H1 (cell line): ENCODE results near the gene ZFYVE27. TPM values are rescaled to one million over a fixed set of nuclear protein-coding genes. Genes with fewer than 3 reads are reported as not detected.

Source experiments
- CTCF ChIP-seq, 3 experiments: IDR thresholded peaks; 1 replicate in 2 of 3; 2 replicates in 1 of 3; pipeline versions ENCODE4 v1.5.1 to v1.6.1; 2011; ENCODE audit warnings: low read length in 3 of 3, mild to moderate bottlenecking in 3 of 3, inconsistent platforms in 2 of 3, low read depth in 1 of 3, moderate library complexity in 1 of 3; ENCODE audit not compliant: insufficient read depth in 1 of 3; ENCODE audit errors: control extremely low read depth in 1 of 3
- polyA plus RNA-seq, 7 experiments: library from polyadenylated mRNA; depleted of rRNA in 3 of 7; stranded (reverse) in 5 of 7; unstranded in 2 of 7; fragments of >200 nt in 5 of 7; fragments of 200-250 nt in 2 of 7; gene quantifications; 1 replicate in 5 of 7; 2 replicates in 1 of 7; 4 replicates in 1 of 7; pipeline versions ENCODE4 v1.2.1 to v1.2.3, GENCODE V29; 2011 to 2013; ENCODE audit warnings: missing spikeins in 2 of 7, mixed read lengths in 2 of 7
- total RNA-seq: library from RNA; stranded (reverse); fragmentation: NEBNext Ultra II Directional; extraction: Animal tissue kit (Norgen Biotek cat#: 25700); gene quantifications from 2 replicates; pipeline ENCODE4 v1.2.1, GENCODE V29; 2021

The ZFYVE27 gene
- total and polyA plus RNA-seq, 2 of the 8 experiments (the other 6 are each of a cell fraction or from before 2014, with no cell fraction given) = 16.6 to 19.8 TPM

GRCh38 chr10:97740613-97741012, 3.7 kb downstream of the ZFYVE27 start (continued):
- no peak for TF ChIP-seq CTCF (IDR thresholded peaks at IDR 0.05; ENCODE audit: control extremely low read depth in 1 of 3, insufficient read depth in 1 of 3, low read depth in 1 of 3, low read length in 3 of 3)
- TF ChIP-seq, all 59 proteins: peak for 0
